GM10266 (cell line): ENCODE data around the gene MAEA.

Experiments
- DNase-seq: peaks from one replicate; pipeline ENCODE4 v3.0.0; 2012; ENCODE audit errors: extremely low spot score
- CTCF ChIP-seq: IDR thresholded peaks from 2 replicates; pipeline ENCODE4 v1.5.1; 2012; ENCODE audit warnings: mild to moderate bottlenecking, low read depth; ENCODE audit not compliant: control insufficient read depth, insufficient read depth; ENCODE audit errors: missing control alignments

Gene MAEA

DNA sequence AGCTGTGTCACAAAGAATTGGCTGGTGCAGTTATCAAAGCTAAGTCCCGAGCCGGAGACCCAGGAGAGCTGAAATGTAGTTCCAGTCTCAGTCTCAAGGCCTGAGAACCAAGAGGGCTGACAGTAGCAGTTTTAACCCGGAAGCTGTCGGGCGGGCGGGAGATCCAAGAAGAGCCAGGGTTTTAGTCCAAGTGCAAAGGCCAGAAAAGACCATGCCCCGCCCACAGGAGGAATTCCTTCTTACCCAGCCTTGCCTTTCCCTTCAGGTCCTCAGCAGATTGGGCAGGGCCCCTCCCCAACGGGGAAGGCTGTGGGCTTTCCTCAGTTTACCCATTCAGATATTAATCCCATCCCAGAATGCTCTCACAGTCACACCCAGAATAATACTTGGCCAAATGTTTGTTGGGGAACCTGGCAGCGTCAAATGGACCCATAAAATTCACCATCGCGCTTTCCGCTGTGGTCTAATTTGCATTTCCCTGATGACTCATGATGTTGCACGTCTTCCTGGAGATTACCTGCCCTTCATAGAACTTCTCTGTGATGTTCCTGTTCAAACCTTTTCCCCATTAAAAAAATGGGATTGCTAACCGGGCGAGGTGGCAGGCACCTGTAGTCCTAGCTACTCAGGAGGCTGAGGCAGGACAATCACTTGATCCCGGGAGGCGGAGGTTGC is 16.2 kb downstream of the MAEA start:
- no peak for DNase-seq
- TF ChIP-seq CTCF = no peak

- DNase-seq = no peak
- TF ChIP-seq CTCF = no peak
These were observed 18.5 kb downstream of the MAEA start for GRCh38 chr4:1307951-1308735.

DNA sequence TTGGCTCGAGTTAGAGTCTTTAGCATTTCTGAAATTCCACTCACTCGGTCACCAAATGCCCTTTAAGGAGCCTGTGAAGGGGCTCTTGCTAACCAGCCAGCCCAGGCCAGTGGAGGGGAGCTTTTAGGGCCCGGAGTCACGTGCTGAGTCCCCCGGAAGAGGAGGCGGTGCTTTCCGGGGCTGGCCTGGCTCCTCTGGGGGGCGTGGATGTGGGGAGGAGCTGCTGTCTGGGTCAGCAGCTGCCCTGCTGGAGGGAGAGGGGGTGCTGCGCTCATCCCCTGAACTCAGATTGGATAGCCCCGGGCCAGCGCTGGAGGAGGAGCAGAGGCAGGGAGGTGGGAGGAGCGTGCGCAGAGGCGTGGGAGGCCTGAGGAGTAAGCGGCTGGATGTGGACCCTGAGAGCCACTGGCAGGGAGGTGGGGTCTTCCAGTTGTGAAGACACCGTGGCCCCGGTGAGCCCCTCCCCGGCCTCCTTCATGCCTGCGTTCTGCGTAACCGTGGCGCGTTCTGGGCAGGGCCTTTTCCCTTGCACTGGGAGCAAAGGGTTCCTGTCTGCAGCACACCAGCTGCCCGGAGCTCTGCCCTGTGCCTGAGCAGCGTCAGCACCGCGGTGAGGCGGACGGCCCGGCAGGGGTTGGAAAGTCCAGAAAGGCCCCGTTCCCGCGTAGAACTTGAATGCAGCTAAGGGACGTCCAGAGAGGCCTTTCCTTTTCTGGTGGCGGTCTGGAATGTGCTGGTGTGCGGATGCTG is 19.7 kb downstream of the MAEA start:
- TF ChIP-seq CTCF = no peak
- DNase-seq = peak; percentile 91

GRCh38 chr4:1310031-1310795 is 20.5 kb downstream of the MAEA start:
- no peak for TF ChIP-seq CTCF
- DNase-seq = no peak

GRCh38 chr4:1310796-1311631 is 21.3 kb downstream of the MAEA start:
- DNase-seq = no peak
- TF ChIP-seq CTCF = no peak
